Measurements from ENCODE around the gene SERPINE1.
"Not testable (repeated sequence)": the region's sequence is repeated elsewhere in the genome, so short reads cannot be mapped to it uniquely, and the experiment has no call there.

Gene SERPINE1

GRCh38 chr7:101126651-101127459 lies at the start of gene SERPINE1:
TSS of gene SERPINE1 (plus strand) at chr7:101127104. CDS start at chr7:101128394, 1,290 bp downstream.
- DNase-seq (ENCODE audit: low read depth in 2 of 2) = peak; percentile 29 to 44

- DNase-seq (ENCODE audit: low read depth in 2 of 2) = peak; percentile 68 to 76
These were observed 49.4 kb upstream of the SERPINE1 start for GRCh38 chr7:101077303-101078086.

DNA sequence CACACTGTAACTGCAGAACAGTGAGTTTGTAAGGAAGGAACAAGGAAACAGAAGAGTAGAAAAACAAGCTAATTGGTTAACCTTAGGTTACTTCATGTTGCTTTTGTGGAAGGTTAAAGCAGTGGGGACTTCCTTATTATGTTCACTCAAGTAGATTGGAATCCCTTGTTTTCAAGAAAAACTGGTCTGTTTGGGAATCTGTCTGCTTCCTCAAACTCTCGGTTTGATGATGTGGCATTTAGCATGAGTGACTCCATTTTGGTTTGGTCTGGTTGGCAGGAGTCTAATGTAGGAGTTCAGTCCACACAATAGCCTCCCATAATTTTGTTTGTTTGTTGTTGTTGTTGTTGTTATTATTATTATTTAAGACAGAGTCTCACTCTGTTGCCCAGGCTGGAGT lies 45.5 kb upstream of the SERPINE1 start:
- DNase-seq (ENCODE audit: low read depth in 2 of 2) = no peak

DNA sequence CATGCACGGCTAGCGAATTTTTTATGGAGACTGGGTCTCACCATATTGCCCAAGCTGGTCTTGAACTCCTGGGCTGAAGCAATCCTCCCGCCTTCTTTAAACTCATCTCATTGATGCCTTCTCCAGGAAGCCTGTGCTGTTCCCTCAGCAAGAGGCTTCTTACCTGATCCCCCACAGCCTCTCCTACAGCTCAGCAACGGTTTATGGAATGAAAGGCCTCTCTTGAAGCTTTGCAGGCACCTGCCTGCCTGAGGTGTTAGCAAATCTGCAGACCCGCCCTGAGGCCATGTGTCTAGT lies 42.1 kb upstream of the SERPINE1 start:
- no peak for DNase-seq (ENCODE audit: low read depth in 2 of 2)

- peak; percentile 65 to 74 for DNase-seq (ENCODE audit: low read depth in 2 of 2)
These were observed 41.5 kb upstream of the SERPINE1 start, which contains the start of gene TRIM56 for GRCh38 chr7:101085162-101085964. TSS of gene TRIM56 (plus strand) at chr7:101085481. CDS start at chr7:101087313, 1,832 bp downstream.

- DNase-seq (ENCODE audit: low read depth in 2 of 2) = no peak
These were observed 39.4 kb upstream of the SERPINE1 start for GRCh38 chr7:101087334-101088068.

- no peak for DNase-seq (ENCODE audit: low read depth in 2 of 2)
These were observed 38.9 kb upstream of the SERPINE1 start for GRCh38 chr7:101088069-101088425.

DNA sequence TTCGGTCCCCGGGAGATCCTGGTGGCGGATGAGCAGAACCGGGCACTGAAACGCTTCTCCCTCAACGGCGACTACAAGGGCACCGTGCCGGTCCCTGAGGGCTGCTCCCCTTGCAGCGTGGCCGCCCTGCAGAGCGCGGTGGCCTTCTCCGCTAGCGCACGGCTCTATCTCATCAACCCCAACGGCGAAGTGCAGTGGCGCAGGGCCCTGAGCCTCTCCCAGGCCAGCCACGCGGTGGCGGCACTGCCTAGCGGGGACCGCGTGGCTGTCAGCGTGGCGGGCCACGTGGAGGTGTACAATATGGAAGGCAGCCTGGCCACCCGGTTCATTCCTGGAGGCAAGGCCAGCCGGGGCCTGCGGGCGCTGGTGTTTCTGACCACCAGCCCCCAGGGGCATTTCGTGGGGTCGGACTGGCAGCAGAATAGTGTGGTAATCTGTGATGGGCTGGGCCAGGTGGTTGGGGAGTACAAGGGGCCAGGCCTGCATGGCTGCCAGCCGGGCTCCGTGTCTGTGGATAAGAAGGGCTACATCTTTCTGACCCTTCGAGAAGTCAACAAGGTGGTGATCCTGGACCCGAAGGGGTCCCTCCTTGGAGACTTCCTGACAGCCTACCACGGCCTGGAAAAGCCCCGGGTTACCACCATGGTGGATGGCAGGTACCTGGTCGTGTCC lies 37.9 kb upstream of the SERPINE1 start:
- DNase-seq (ENCODE audit: low read depth in 2 of 2) = no peak

DNA sequence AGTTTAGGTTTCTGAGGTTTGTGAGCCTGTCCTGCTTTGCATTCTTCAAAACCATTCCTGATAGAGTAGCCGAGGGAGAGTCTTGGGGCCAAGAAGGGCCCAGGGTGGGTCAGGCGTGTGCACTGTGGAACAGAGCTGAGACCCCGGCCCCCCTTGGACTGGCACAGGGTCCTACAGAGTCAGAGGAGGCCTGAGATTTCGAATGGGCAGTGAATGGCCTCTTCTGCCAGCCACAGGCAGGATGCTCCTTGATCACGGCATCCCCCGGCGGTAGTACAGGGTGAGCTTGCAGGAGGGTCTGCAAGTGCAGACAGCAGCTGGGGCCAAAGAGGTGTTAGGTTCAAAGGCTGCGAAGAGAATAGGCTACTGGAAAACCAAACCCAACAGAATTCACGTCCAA lies 37.0 kb upstream of the SERPINE1 start:
- DNase-seq (ENCODE audit: low read depth in 2 of 2) = no peak

DNA sequence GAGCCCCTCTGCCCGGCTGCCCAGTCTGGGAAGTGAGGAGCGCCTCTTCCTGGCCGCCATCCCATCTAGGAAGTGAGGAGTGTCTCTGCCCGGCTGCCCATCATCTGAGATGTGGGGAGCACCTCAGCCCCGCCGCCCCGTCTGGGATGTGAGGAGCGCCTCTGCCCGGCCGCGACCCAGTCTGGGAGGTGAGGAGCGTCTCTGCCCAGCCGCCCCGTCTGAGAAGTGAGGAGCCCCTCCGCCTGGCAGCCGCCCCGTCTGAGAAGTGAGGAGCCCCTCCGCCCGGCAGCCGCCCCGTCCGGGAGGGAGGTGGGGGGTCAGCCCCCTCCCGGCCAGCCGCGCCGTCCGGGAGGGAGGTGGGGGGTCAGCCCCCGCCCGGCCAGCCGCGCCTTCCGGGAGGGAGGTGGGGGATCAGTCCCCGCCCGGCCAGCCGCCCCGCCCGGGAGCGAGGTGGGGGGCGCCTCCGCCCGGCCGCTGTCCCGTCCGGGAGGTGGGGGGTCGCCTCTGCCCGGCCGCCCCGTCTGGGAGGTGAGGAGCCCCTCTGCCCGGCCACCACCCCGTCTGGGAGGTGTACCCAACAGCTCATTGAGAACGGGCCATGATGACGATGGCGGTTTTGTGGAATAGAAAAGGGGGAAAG lies 34.5 kb upstream of the SERPINE1 start:
- not testable (repeated sequence) for DNase-seq (ENCODE audit: low read depth in 2 of 2)

DNA sequence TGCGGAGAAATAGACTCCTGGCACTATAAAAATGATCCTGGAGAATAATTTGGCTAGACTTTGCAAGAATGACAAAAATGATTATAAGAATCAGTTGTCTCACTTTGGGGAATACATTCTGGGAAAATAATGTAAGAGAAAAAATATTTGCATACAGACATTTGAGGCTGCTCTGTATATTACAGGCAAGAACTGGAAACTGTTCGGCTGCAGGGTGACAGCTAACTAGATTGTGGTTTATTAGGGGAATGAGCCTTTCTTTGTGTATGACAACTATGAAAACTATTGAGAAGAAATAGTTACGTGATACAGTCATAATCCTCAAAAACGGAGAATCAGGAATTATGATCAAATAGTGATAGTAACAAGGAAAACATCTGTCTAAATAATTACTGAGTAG lies 33.0 kb upstream of the SERPINE1 start:
- DNase-seq (ENCODE audit: low read depth in 2 of 2) = no peak

- DNase-seq (ENCODE audit: low read depth in 2 of 2) = no peak
These were observed 32.5 kb upstream of the SERPINE1 start for GRCh38 chr7:101094376-101094775.

DNA sequence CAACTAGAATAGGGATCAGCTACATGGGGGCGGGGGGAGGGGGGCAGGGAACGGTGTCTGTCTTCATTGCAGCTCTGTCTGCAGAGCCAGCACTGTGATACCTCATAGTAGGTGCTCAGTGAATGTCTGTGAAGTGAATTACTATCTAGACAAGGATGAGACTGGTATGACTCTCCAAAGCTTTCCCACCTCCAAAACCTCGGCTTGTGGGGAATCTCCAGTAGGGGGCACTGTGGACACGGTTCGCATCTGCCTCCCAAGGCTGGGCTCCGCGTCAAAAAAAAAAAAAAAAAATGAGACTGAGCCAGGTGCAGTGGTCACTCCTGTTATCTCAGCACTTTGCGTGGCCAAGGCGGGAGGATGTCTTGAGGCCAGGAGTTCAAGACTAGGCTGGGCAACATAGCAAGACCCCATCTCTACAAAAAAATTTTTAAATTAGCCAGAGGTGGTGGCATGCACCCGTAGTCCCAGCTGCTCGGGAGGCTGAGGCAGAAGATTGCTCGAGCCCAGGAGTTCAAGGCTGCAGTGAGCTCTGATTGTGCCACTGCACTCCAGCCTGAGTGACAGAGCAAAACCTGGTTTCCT lies 32.0 kb upstream of the SERPINE1 start:
- no peak for DNase-seq (ENCODE audit: low read depth in 2 of 2)

- no peak for DNase-seq (ENCODE audit: low read depth in 2 of 2)
These were observed 30.5 kb upstream of the SERPINE1 start for GRCh38 chr7:101096331-101096956.

DNA sequence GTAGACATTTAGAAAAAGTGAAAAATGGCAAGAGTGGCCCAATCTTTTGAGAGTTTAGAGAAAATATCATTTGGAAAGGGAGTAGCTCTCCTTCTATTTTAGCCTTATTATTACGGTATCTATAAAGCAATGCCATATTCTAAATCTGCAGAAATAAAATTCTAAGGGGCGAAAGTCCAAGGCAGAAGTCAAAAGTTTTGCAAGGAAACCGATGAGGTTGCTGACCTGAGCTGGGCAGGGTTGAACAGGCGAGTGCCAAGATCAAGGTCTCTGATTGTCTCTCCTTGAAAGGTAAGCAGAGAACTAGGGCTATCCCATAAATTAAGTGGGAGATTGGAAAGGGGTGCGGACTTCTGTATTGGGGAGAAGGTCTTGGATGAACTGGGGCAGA lies 30.0 kb upstream of the SERPINE1 start:
- DNase-seq (ENCODE audit: low read depth in 2 of 2) = no peak

GRCh38 chr7:101097561-101097960 lies 29.3 kb upstream of the SERPINE1 start:
- no peak for DNase-seq (ENCODE audit: low read depth in 2 of 2)

DNA sequence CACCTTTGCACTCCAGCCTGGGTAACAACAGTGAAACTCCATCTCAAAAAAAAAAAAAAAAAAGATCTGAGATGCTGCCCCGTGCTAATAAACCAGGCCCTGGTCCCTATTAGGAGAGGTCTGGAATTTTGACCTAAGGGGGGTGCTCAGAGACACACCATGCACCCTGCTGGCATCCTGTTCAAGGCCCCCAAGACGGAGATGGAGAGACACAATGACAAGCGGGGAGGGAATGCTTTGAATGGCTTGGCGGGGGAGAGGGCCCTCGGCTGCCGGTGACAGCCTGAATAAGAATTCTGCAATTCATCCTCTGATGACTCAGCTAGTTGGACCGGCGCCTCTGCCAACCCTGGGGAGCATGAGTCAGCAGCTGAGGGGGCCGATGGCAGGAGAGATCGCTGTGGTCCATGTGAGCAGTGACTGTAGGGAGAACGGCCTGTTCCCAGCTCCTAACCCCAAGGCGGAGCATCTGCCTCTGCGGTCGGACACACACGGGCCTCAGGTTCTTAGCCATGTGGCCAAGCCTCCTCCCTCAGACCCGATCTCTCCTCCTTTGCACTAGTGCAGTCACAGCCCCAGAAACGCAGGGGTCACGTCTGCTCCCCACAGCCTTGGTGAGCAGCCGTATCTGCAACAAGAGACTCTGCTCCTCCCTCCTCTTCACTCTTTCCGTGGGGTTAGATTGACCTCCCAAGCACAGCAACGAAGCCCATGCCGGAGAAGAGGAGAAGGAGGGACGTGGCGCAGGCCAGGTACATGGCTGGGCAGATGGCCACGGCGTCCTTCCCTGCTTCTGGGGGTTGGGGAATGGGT lies 26.7 kb upstream of the SERPINE1 start:
- peak; percentile 61 to 64 for DNase-seq (ENCODE audit: low read depth in 2 of 2)

DNA sequence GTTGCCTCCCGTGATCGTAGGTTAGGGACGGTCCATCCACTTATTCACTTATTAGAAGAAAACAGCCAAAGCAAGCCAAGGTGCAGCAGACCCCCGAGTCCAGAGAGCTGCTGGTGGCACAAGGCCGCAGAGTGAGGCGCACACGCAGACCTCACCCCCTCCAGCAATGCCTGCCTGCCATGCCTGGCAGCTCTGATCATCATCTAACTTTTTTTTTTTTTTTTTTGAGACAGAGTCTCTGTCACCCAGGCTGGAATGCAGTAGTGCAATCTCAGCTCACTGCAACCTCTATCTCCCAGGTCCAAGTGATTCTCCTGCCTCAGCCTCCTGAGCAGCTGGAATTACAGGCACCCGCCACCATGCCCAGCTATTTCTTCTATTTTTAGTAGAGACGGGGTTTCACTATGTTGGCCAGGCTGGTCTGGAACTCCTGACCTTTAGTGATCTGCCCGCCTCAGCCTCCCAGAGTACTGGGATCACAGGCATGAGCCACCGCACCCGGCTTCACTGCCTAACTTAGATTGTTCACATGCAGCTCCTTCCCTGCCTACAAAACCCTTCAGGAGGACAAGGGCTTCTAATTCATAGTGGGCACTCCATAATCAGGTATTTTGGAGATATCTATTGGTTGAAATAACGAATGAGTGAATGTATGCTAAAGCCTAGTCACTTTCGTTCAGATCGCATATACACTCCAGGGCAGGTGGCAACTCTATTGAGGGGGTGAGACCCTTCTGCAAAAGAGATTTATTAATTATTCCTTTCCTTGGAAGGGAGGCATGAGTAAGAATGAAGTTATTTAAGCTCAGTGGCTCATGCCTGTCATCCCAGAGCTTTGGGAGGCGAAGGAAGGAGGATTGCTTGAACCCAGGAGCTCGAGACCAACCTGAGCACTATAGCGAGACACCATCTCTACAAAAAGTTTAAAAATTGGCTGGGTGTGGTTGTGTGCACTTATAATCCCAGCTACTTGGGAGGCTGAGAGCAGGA lies 25.8 kb upstream of the SERPINE1 start:
- DNase-seq (ENCODE audit: low read depth in 2 of 2) = no peak
